Measurements from ENCODE around the gene FOXN3.

The FOXN3 gene

DNA sequence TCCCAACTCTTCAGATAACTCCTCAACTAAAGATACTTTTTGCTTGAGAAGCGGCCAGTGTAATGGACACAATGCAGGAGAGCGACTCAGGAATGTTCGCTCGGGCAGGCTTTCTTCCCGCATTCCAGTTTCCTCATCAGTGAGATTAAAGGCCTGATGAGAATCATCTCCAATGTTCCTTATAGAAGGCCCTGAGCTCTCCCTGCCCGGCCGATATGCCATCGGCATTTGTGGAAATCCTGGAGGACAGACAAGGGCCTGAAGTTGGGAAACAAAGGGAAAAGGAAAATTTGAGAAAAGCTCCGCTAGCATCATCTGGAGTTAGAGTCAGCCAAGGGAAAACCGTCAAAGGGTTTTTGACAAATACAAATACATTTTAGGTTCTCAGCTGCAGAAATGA lies 38.0 kb upstream of the FOXN3 start:
- DNase-seq (ENCODE audit: low spot score) = no peak
- TF ChIP-seq CTCF (IDR thresholded peaks at IDR 0.05; ENCODE audit: extremely low read depth, missing control alignments) = no peak

GRCh38 chr14:89452281-89452680 lies 35.2 kb upstream of the FOXN3 start:
- no peak for DNase-seq (ENCODE audit: low spot score)

DNA sequence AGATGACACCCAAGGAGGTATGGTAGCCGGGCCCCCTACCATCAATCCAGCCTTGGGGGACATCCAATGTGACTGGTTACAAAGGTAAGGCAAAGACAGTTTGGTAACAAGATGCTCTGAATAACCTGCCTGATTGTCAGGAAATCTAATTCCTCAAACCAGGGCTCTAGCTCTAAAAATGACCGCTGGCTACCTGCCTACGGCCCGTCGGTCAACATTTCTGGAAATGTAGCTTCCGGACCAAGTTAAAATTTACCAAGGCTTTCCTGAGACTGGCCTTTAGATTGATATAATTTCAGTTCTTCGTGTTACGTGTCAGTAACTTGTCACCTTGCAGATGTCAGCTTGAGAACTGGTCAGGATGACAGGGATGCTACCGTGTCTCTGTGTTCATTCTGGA lies 34.2 kb upstream of the FOXN3 start:
- no peak for TF ChIP-seq CTCF (IDR thresholded peaks at IDR 0.05; ENCODE audit: extremely low read depth, missing control alignments)
- DNase-seq (ENCODE audit: low spot score) = no peak

More at GRCh38 chr14:89452281-89452680, 35.2 kb upstream of the FOXN3 start:
- TF ChIP-seq CTCF (IDR thresholded peaks at IDR 0.05; ENCODE audit: extremely low read depth, missing control alignments) = no peak

DNA sequence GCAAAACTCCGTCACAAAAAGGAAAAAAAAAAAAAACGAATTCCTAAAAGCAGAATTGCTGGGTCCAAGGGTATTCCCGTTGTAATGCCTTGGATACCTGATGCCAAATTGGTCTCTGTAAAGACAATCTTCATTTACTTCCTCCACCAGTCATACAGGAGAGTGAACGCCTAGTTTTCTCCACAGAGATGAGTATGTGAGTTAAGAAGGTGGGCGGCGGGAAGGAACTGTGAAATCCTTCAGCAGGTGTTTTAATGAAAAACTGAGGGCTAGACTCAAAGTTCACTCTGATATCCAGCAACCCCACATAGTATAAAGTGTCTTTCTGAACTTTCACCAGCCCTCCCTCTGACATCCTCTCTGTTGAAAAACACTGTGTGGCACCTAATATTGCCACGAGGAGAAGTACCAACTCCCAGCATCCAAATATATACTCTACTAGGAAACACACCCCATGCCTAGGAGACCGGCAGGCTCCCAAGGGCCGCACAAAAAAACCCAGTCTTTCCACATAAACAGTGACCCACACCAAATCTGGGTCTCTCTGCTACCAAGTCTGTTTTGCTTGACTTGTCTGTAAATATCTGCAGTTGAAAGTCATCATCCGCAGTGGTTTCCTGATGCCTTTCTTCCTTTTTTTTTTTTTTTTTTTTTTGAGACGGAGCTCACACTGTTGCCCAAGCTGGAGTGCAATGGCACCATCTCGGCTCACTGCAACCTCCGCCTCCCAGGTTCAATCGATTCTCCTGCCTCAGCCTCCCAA lies 30.3 kb upstream of the FOXN3 start:
- DNase-seq (ENCODE audit: low spot score) = no peak
- no peak for TF ChIP-seq CTCF (IDR thresholded peaks at IDR 0.05; ENCODE audit: extremely low read depth, missing control alignments)

DNA sequence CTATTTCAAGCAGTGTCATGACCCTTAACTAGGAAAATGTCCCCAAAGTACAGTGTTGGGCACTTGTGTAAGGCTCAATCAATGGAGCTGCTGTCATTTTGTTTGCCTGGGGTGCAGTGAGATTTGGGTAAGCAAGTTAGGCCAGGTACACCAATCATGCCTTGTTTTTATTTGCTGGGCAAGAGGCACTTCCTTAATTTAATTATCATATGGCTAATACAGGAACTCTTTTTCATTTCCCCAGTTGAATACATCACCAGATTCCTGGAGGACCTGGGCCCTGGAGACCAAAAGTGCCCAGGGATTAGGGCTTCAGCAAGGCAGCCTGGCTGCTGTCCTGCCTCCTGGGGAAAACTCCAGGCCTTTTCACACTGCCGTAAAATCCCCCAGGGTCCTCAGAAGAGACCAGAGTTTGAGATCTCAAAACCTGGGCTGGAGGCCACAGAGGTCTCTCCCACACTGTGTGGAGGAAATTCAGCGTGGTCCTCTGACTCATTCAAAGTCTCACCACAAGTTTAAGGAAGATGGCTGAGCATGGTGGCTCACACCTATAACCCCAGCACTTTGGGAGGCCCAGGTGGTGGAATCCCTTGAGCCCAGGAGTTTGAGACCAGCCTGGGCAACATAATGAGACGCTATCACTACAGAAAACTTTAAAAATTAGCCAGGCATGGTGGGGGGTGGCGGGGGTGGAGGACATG lies 28.4 kb upstream of the FOXN3 start:
- no peak for DNase-seq (ENCODE audit: low spot score)
- no peak for TF ChIP-seq CTCF (IDR thresholded peaks at IDR 0.05; ENCODE audit: extremely low read depth, missing control alignments)

- TF ChIP-seq CTCF (IDR thresholded peaks at IDR 0.05; ENCODE audit: extremely low read depth, missing control alignments) = no peak
- no peak for DNase-seq (ENCODE audit: low spot score)
Observed at GRCh38 chr14:89444516-89445125, 27.6 kb upstream of the FOXN3 start.

- peak; percentile 25 for DNase-seq (ENCODE audit: low spot score)
- TF ChIP-seq CTCF (IDR thresholded peaks at IDR 0.05; ENCODE audit: extremely low read depth, missing control alignments) = no peak
Observed at GRCh38 chr14:89444044-89444443, 27.0 kb upstream of the FOXN3 start.
